H1 (cell line): ENCODE measurements around the gene NCF2. TPM values are rescaled to one million over a fixed set of nuclear protein-coding genes. Genes with fewer than 3 reads are reported as not detected.

Experiments
- CTCF ChIA-PET: fragments of 300-600 bp; sonication (Branson Sonifier 250); formaldehyde crosslinking; loops from one replicate; lab custom pipeline; 2021; ENCODE audit not compliant: partially characterized antibody; lab: Charles Lee
- POLR2A ChIA-PET: fragments of 300-600 bp; sonication (Branson Sonifier 250); formaldehyde crosslinking; loops from one replicate; lab custom pipeline; 2021; ENCODE audit warnings: inconsistent platforms; ENCODE audit not compliant: partially characterized antibody; lab: Charles Lee
- DNase-seq, 2 experiments: peaks; one replicate each; pipeline versions ENCODE4 v3.0.0 to v3.0.0-alpha.2; 2010 to 2022; ENCODE audit warnings: low spot score in 2 of 2, low read depth in 1 of 2, mixed read lengths in 1 of 2
- FAIRE-seq: peaks from 2 replicates; lab custom pipeline; 2011; peaks lifted over from hg19 to GRCh38; lab: Jason Lieb, UNC
- H2AFZ ChIP-seq: 2 replicates; pipeline ENCODE4 v1.8.1; 2012; ENCODE audit warnings: low read length, inconsistent platforms
- H2AK5ac ChIP-seq: 2 replicates; pipeline ENCODE4 v1.6.1; 2013; ENCODE audit warnings: low read depth, low read length
- H2BK120ac ChIP-seq: replicated peaks from 2 replicates; pipeline ENCODE3; 2013; ENCODE audit warnings: low read depth, low read length, inconsistent platforms
- H2BK12ac ChIP-seq: 2 replicates; pipeline ENCODE4 v1.6.1; 2013; ENCODE audit warnings: low read depth, low read length
- H2BK15ac ChIP-seq: 2 replicates; pipeline ENCODE4 v1.6.1; 2013; ENCODE audit warnings: low read length
- H2BK20ac ChIP-seq: 2 replicates; pipeline ENCODE4 v1.6.1; 2013; ENCODE audit warnings: low read length
- H2BK5ac ChIP-seq: 2 replicates; pipeline ENCODE4 v1.6.1; 2013; ENCODE audit warnings: low read depth, low read length
- H3K14ac ChIP-seq: 2 replicates; pipeline ENCODE4 v1.6.1; 2013; ENCODE audit warnings: inconsistent platforms; ENCODE audit not compliant: insufficient read length
- H3K18ac ChIP-seq: 2 replicates; pipeline ENCODE4 v1.6.1; 2013; ENCODE audit warnings: low read length; ENCODE audit errors: extremely low read depth
- H3K23ac ChIP-seq: 2 replicates; pipeline ENCODE4 v1.6.1; 2013; ENCODE audit warnings: inconsistent platforms; ENCODE audit not compliant: insufficient read length
- H3K23me2 ChIP-seq: 2 replicates; pipeline ENCODE4 v1.6.1; 2013; ENCODE audit warnings: low read depth, low read length
- H3K27ac ChIP-seq: 2 replicates; pipeline ENCODE4 v1.6.1; 2011; ENCODE audit warnings: low read depth, low read length, inconsistent platforms
- H3K27me3 ChIP-seq, 4 experiments: replicated peaks in 1 of 4; 1 replicate in 1 of 4; 2 replicates in 3 of 4; pipeline versions ENCODE4 v1.6.1 to v1.8.1; 2011 to 2013; ENCODE audit warnings: low read length in 3 of 4, mild to moderate bottlenecking in 3 of 4, inconsistent platforms in 2 of 4, mixed read lengths in 2 of 4, moderate library complexity in 1 of 4; ENCODE audit not compliant: control insufficient read depth in 3 of 4, insufficient read depth in 3 of 4; ENCODE audit errors: extremely low read depth in 1 of 4
- H3K36me3 ChIP-seq, 4 experiments: 2 replicates each; pipeline versions ENCODE4 v1.6.1 to v1.8.1; 2011 to 2013; ENCODE audit warnings: mild to moderate bottlenecking in 4 of 4, low read length in 3 of 4, moderate library complexity in 2 of 4, control low read depth in 1 of 4, inconsistent platforms in 1 of 4; ENCODE audit not compliant: insufficient read depth in 4 of 4, control insufficient read depth in 2 of 4
- H3K4ac ChIP-seq: replicated peaks from 2 replicates; pipeline ENCODE3; 2013; ENCODE audit warnings: low read length, low read depth, mixed read lengths, inconsistent platforms; ENCODE audit not compliant: insufficient read length
- H3K4me1 ChIP-seq, 4 experiments: replicated peaks in 1 of 4; 1 replicate in 1 of 4; 2 replicates in 3 of 4; pipeline versions ENCODE4 v1.6.1 to v1.8.1; 2011 to 2013; ENCODE audit warnings: low read length in 3 of 4, inconsistent platforms in 2 of 4, mixed read lengths in 1 of 4; ENCODE audit not compliant: insufficient read depth in 4 of 4, control insufficient read depth in 3 of 4
- H3K4me2 ChIP-seq, 2 experiments: 2 replicates each; pipeline versions ENCODE4 v1.6.1 to v1.8.1; 2011 to 2013; ENCODE audit warnings: low read depth in 2 of 2, low read length in 2 of 2, control low read depth in 1 of 2, inconsistent platforms in 1 of 2, mild to moderate bottlenecking in 1 of 2; ENCODE audit not compliant: insufficient read depth in 1 of 2
- H3K4me3 ChIP-seq, 4 experiments: fragments of 200-600, 300-600 bp in 1 of 4; sonication (generic), shearing (Covaris generic), sonication (Bioruptor Twin) in 1 of 4; 2 replicates each; pipeline versions ENCODE4 v1.5.1 to v1.8.1; 2011 to 2016; ENCODE audit warnings: low read length in 4 of 4, low read depth in 3 of 4, control low read depth in 2 of 4, inconsistent platforms in 2 of 4, mild to moderate bottlenecking in 2 of 4, mixed read lengths in 1 of 4, moderate library complexity in 1 of 4; ENCODE audit not compliant: insufficient read depth in 2 of 4; ENCODE audit errors: extremely low read depth in 1 of 4
- H3K56ac ChIP-seq: replicated peaks from 2 replicates; pipeline ENCODE3; 2013; ENCODE audit warnings: low read depth, mild to moderate bottlenecking, mixed read lengths, low read length, inconsistent platforms; ENCODE audit not compliant: insufficient read length
- H3K79me1 ChIP-seq: 2 replicates; pipeline ENCODE4 v1.6.1; 2013; ENCODE audit warnings: low read depth, low read length, control low read depth
- H3K79me2 ChIP-seq, 2 experiments: 2 replicates each; pipeline versions ENCODE4 v1.6.1 to v1.8.1; 2012 to 2013; ENCODE audit warnings: low read length in 2 of 2, mild to moderate bottlenecking in 2 of 2, inconsistent platforms in 1 of 2; ENCODE audit not compliant: insufficient read depth in 2 of 2, control insufficient read depth in 1 of 2
- H3K9ac ChIP-seq, 4 experiments: replicated peaks in 1 of 4; 1 replicate in 1 of 4; 2 replicates in 3 of 4; pipeline versions ENCODE4 v1.6.1 to v1.8.1; 2011 to 2013; ENCODE audit warnings: low read depth in 3 of 4, low read length in 3 of 4, control low read depth in 2 of 4, mild to moderate bottlenecking in 2 of 4, moderate library complexity in 2 of 4, inconsistent platforms in 1 of 4; ENCODE audit errors: extremely low read depth in 1 of 4
- H3K9me3 ChIP-seq, 2 experiments: 2 replicates each; pipeline versions ENCODE4 v1.6.1 to v1.8.1; 2012 to 2013; ENCODE audit warnings: mild to moderate bottlenecking in 2 of 2, moderate library complexity in 2 of 2, control low read depth in 1 of 2, inconsistent platforms in 1 of 2, low read depth in 1 of 2, low read length in 1 of 2, mixed read lengths in 1 of 2; ENCODE audit not compliant: insufficient read depth in 2 of 2
- H4K20me1 ChIP-seq, 2 experiments: replicated peaks in 1 of 2; 2 replicates each; pipeline versions ENCODE3 to v1.8.1; 2011 to 2013; ENCODE audit warnings: inconsistent platforms in 2 of 2, low read length in 2 of 2, mild to moderate bottlenecking in 1 of 2; ENCODE audit not compliant: insufficient read depth in 2 of 2, control insufficient read depth in 1 of 2
- H4K5ac ChIP-seq: 2 replicates; pipeline ENCODE4 v1.6.1; 2013; ENCODE audit warnings: low read length, low read depth, mixed read lengths, inconsistent platforms; ENCODE audit not compliant: insufficient read length
- H4K8ac ChIP-seq: 2 replicates; pipeline ENCODE4 v1.8.0; 2013; ENCODE audit warnings: mild to moderate bottlenecking, moderate library complexity, low read length, inconsistent platforms; ENCODE audit not compliant: insufficient read depth; ENCODE audit errors: extremely low read depth
- H4K91ac ChIP-seq: replicated peaks from 2 replicates; pipeline ENCODE3; 2013; ENCODE audit warnings: low read length, mixed read lengths, inconsistent platforms; ENCODE audit not compliant: insufficient read length
- BCL11A ChIP-seq, 2 experiments: IDR thresholded peaks; one replicate each; pipeline ENCODE4 v1.6.1; 2011; ENCODE audit warnings: low read depth in 2 of 2, low read length in 2 of 2, mild to moderate bottlenecking in 2 of 2
- CHD2 ChIP-seq: IDR thresholded peaks from 2 replicates; pipeline ENCODE4 v1.6.1; 2012; ENCODE audit warnings: low read length, improper control_type of control experiment
- GTF2F1 ChIP-seq: IDR thresholded peaks from 2 replicates; pipeline ENCODE4 v1.6.1; 2012; ENCODE audit warnings: low read depth, low read length, improper control_type of control experiment, borderline replicate concordance
- HDAC2 ChIP-seq, 2 experiments: fragments of 300-600 bp in 1 of 2; sonication (generic) in 1 of 2; IDR thresholded peaks; 2 replicates each; pipeline ENCODE4 v1.6.1; 2011 to 2012; ENCODE audit warnings: low read depth in 2 of 2, low read length in 2 of 2, mild to moderate bottlenecking in 2 of 2, moderate library complexity in 2 of 2, borderline replicate concordance in 1 of 2, inconsistent platforms in 1 of 2
- KDM4A ChIP-seq: IDR thresholded peaks from one replicate; pipeline ENCODE4 v1.7.1; 2012; ENCODE audit warnings: low read depth, mild to moderate bottlenecking, moderate library complexity, low read length, inconsistent platforms; ENCODE audit not compliant: severe bottlenecking
- RFX5 ChIP-seq: IDR thresholded peaks from 2 replicates; pipeline ENCODE4 v1.6.1; 2011; ENCODE audit warnings: low read depth, low read length, improper control_type of control experiment, borderline replicate concordance
- RXRA ChIP-seq: IDR thresholded peaks from 2 replicates; pipeline ENCODE4 v1.6.1; 2011; ENCODE audit warnings: low read depth, mild to moderate bottlenecking, low read length, moderate library complexity; ENCODE audit not compliant: insufficient read depth
- TBP ChIP-seq: IDR thresholded peaks from 2 replicates; pipeline ENCODE4 v1.6.1; 2011; ENCODE audit warnings: low read depth, low read length, improper control_type of control experiment
- WGBS, 2 experiments: shearing (Covaris generic) in 1 of 2; methylation state at CpG; one replicate each; pipeline versions ENCODE4 v1.1.6 to v1.1.7; 2013 to 2015; ENCODE audit warnings: low lambda C conversion rate in 2 of 2, mixed read lengths in 2 of 2, inconsistent platforms in 1 of 2, low coverage in 1 of 2, missing lambda C conversion rate in 1 of 2; ENCODE audit not compliant: insufficient replicate concordance in 2 of 2, insufficient coverage in 1 of 2, insufficient read length in 1 of 2; ENCODE audit errors: extremely low coverage in 1 of 2, missing lambda C conversion rate in 1 of 2; 5-methylcytosine and 5-hydroxymethylcytosine counted together
- polyA plus RNA-seq, 7 experiments: library from polyadenylated mRNA; depleted of rRNA in 3 of 7; stranded (reverse) in 5 of 7; unstranded in 2 of 7; fragments of >200 nt in 5 of 7; fragments of 200-250 nt in 2 of 7; gene quantifications; 1 replicate in 5 of 7; 2 replicates in 1 of 7; 4 replicates in 1 of 7; pipeline versions ENCODE4 v1.2.1 to v1.2.3, GENCODE V29; 2011 to 2013; ENCODE audit warnings: missing spikeins in 2 of 7, mixed read lengths in 2 of 7
- total RNA-seq: library from RNA; stranded (reverse); fragmentation: NEBNext Ultra II Directional; extraction: Animal tissue kit (Norgen Biotek cat#: 25700); gene quantifications from 2 replicates; pipeline ENCODE4 v1.2.1, GENCODE V29; 2021
- TF ChIP-seq, protein P1 (sequence below), 3 experiments: IDR thresholded peaks; 1 replicate in 2 of 3; 2 replicates in 1 of 3; pipeline versions ENCODE4 v1.5.1 to v1.6.1; 2011; ENCODE audit warnings: low read length in 3 of 3, mild to moderate bottlenecking in 3 of 3, inconsistent platforms in 2 of 3, low read depth in 1 of 3, moderate library complexity in 1 of 3; ENCODE audit not compliant: insufficient read depth in 1 of 3; ENCODE audit errors: control extremely low read depth in 1 of 3
- TF ChIP-seq, protein P2 (sequence below): IDR thresholded peaks from 2 replicates; pipeline ENCODE4 v1.6.1; 2011; ENCODE audit warnings: low read length, improper control_type of control experiment

Gene NCF2
- total and polyA plus RNA-seq, 2 of the 8 experiments (the other 6 are each of a cell fraction or from before 2014, with no cell fraction given) = not detected

DNA sequence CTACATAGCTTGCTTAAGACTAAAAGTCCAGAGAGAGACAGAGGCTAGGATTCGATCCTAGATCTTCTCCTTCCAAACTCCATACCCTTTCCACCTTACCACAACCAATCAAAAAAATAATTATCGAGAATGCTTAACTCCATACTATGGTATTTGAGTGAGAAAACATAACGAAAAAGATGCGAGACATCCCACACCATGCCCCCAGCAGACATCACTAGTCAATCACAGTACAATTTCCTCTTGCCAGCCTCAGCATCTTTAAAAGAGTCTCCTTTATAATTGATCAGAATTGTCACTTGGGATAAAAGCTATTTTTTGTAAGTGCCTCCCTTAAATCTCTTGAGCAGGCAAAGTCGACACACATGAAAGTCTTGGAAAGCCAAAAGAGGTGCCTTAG is 875 bp downstream of the NCF2 start:
- H4K20me1 ChIP-seq = no peaks in the 10 kb centered on the region
- no peak overlapping the region for H4K8ac ChIP-seq
- ChIA-PET POLR2A (no interaction called here), CTCF (interaction anchor here (0.6 to 2.5 kb wide), 6 partner anchors 9 to 367 kb away, joined by 3 to 7 read pairs (median 5); no protein-coding TSS in a partner anchor)
- H3K56ac ChIP-seq = no peak overlapping the region
- H2BK120ac ChIP-seq = no peak overlapping the region
- H2BK20ac ChIP-seq = no peak overlapping the region
- no peak overlapping the region for H3K23ac ChIP-seq
- H3K14ac ChIP-seq = no peak overlapping the region
- no peaks in the 10 kb centered on the region for H3K23me2 ChIP-seq
- H3K79me1 ChIP-seq = no peaks in the 10 kb centered on the region
- no peaks in the 10 kb centered on the region for H3K27me3 ChIP-seq
- DNase-seq (no peak), FAIRE-seq (no peak)
- H2AK5ac ChIP-seq = no peak overlapping the region
- no peak overlapping the region for H3K18ac ChIP-seq
- 90 to 100% methylated on average over 1 to 5 of the region's 5 CpGs for whole genome bisulfite sequencing, 2 experiments
- H2BK15ac ChIP-seq = no peak overlapping the region
- H3K4ac ChIP-seq = no peak overlapping the region
- no peaks in the 10 kb centered on the region for H3K79me2 ChIP-seq
- no peaks in the 10 kb centered on the region for H3K36me3 ChIP-seq
- no peak overlapping the region for H2AFZ ChIP-seq
- H2BK12ac ChIP-seq = no peak overlapping the region
- no peak overlapping the region for H3K27ac ChIP-seq
- no peak overlapping the region for H2BK5ac ChIP-seq
- H4K91ac ChIP-seq = no peak overlapping the region
- TF ChIP-seq, protein P1, sequence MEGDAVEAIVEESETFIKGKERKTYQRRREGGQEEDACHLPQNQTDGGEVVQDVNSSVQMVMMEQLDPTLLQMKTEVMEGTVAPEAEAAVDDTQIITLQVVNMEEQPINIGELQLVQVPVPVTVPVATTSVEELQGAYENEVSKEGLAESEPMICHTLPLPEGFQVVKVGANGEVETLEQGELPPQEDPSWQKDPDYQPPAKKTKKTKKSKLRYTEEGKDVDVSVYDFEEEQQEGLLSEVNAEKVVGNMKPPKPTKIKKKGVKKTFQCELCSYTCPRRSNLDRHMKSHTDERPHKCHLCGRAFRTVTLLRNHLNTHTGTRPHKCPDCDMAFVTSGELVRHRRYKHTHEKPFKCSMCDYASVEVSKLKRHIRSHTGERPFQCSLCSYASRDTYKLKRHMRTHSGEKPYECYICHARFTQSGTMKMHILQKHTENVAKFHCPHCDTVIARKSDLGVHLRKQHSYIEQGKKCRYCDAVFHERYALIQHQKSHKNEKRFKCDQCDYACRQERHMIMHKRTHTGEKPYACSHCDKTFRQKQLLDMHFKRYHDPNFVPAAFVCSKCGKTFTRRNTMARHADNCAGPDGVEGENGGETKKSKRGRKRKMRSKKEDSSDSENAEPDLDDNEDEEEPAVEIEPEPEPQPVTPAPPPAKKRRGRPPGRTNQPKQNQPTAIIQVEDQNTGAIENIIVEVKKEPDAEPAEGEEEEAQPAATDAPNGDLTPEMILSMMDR (IDR thresholded peaks at IDR 0.05; ENCODE audit: control extremely low read depth in 1 of 3, insufficient read depth in 1 of 3, low read depth in 1 of 3, low read length in 3 of 3) = no peak
- TF ChIP-seq, protein P2, sequence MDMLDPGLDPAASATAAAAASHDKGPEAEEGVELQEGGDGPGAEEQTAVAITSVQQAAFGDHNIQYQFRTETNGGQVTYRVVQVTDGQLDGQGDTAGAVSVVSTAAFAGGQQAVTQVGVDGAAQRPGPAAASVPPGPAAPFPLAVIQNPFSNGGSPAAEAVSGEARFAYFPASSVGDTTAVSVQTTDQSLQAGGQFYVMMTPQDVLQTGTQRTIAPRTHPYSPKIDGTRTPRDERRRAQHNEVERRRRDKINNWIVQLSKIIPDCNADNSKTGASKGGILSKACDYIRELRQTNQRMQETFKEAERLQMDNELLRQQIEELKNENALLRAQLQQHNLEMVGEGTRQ = no peak
- TF ChIP-seq HDAC2 (IDR thresholded peaks at IDR 0.05; ENCODE audit: borderline replicate concordance in 1 of 2, low read depth in 2 of 2, low read length in 2 of 2) (no peak), TBP (no peak), RFX5 (no peak), BCL11A (IDR thresholded peaks at IDR 0.05; ENCODE audit: low read depth in 2 of 2, low read length in 2 of 2) (no peak), KDM4A (no peak), CHD2 (no peak), GTF2F1 (no peak), RXRA (no peak)
- peaks cover 0 to 8% (median 5%) of the 10 kb centered on the region in 4 experiments; a peak in 5 of 7 replicates for H3K4me1 ChIP-seq
- no peak overlapping the region for H4K5ac ChIP-seq
- no peak overlapping the region for H3K9ac ChIP-seq
- H3K9me3 ChIP-seq = no peaks in the 10 kb centered on the region
- no peak overlapping the region for H3K4me2 ChIP-seq
- H3K4me3 ChIP-seq = no peak overlapping the region
